Muscle layer of duodenum (tissue), 2 donors: Measurements from ENCODE around the gene HDAC5.

Experiments
- H3K27ac ChIP-seq: one replicate; pipeline ENCODE4 v1.7.0; 2013; ENCODE audit warnings: mild to moderate bottlenecking, low read length
- H3K27me3 ChIP-seq: one replicate; pipeline ENCODE4 v1.7.0; 2013; ENCODE audit warnings: low read depth, mild to moderate bottlenecking, control low read depth, low read length
- H3K36me3 ChIP-seq, 2 donors: one replicate each; pipeline ENCODE4 v1.7.0; 2013; ENCODE audit warnings: low read length in 2 of 2, control low read depth in 1 of 2, mild to moderate bottlenecking in 1 of 2; ENCODE audit not compliant: insufficient read depth in 2 of 2, control insufficient read depth in 1 of 2
- H3K4me1 ChIP-seq, 2 donors: one replicate each; pipeline ENCODE4 v1.7.0; 2013; ENCODE audit warnings: low read length in 2 of 2, mild to moderate bottlenecking in 2 of 2, control low read depth in 1 of 2, moderate library complexity in 1 of 2; ENCODE audit not compliant: insufficient read depth in 2 of 2, control insufficient read depth in 1 of 2
- H3K4me3 ChIP-seq, 2 donors: one replicate each; pipeline ENCODE4 v1.7.0; 2013; ENCODE audit warnings: low read length in 2 of 2, low read depth in 1 of 2, mild to moderate bottlenecking in 1 of 2
- H3K9me3 ChIP-seq, 2 donors: one replicate each; pipeline ENCODE4 v1.7.0; 2013; ENCODE audit warnings: low read length in 2 of 2, control low read depth in 1 of 2, mild to moderate bottlenecking in 1 of 2; ENCODE audit not compliant: control insufficient read depth in 1 of 2
- donor health status: healthy.

Gene HDAC5

DNA sequence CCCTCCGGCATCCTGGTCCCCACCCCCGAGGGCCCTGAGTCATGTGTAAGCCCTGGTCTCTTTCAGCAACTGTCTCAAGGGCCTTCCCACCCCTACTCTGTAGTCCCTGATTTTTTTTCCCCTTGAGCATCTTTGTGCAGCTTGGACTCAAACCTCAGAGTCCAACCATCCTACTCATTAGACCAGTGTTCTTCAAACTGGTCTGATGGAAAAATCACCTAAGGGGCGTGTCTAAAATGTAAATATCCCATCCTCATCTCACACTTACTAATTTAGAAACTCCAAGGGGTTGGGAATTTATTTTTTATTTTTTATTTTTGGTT, 52.3 kb downstream of the HDAC5 start:
- peak overlapping the region; percentile 91 for H3K27ac ChIP-seq
- no peaks in the 10 kb centered on the region for H3K27me3 ChIP-seq
- peaks cover 11 to 22% of the 10 kb centered on the region in 2 donors for H3K4me1 ChIP-seq
- H3K36me3 ChIP-seq: peaks cover 9 to 29% of the 10 kb centered on the region in 2 donors
- peak overlapping the region; percentile 64 to 80 for H3K4me3 ChIP-seq
- H3K9me3 ChIP-seq: no peaks in the 10 kb centered on the region

DNA sequence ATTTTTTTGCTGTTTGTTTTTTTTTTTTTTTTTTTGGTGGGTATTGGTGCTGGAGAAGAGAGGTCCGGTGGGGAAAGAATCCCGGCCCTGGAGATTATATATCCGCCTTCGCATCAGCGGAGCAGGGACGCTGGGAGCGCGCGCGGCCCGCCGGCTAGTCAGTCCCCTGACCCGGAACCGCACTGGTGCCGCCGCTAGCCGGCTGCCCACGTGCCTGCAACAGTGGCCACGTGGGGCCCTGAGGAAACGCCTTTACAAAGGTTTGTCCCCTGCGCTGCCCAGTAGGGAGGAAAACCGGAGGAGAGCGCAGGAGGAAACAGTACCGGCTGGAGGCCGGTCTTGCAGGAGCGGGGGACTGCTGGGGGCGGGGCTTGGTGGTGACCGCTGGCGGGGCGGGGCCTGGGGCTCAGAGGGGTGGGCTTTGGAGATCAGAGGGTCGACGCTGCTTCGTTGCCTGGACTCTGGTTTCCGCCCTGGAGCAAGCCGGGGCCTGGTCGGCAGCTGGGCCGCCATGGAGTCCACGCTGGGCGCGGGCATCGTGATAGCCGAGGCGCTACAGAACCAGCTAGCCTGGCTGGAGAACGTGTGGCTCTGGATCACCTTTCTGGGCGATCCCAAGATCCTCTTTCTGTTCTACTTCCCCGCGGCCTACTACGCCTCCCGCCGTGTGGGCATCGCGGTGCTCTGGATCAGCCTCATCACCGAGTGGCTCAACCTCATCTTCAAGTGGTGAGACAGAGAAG, 52.8 kb downstream of the HDAC5 start, which contains the start of gene G6PC3:
TSS of gene G6PC3 (plus strand) at position 281 of the 743 bp plus-strand sequence. CDS start at position 512, 231 bp downstream.
- Histone ChIP-seq H3K4me3 (peak within 1 kb of the TSS; percentile 64 to 80), H3K4me1 (peaks cover 11 to 22% of the 10 kb centered on the region in 2 donors), H3K36me3 (peaks cover 5 to 27% of the 10 kb centered on the region in 2 donors), H3K9me3 (no peaks in the 10 kb centered on the region), H3K27me3 (no peaks in the 10 kb centered on the region), H3K27ac (peak within 1 kb of the TSS; percentile 91)

DNA sequence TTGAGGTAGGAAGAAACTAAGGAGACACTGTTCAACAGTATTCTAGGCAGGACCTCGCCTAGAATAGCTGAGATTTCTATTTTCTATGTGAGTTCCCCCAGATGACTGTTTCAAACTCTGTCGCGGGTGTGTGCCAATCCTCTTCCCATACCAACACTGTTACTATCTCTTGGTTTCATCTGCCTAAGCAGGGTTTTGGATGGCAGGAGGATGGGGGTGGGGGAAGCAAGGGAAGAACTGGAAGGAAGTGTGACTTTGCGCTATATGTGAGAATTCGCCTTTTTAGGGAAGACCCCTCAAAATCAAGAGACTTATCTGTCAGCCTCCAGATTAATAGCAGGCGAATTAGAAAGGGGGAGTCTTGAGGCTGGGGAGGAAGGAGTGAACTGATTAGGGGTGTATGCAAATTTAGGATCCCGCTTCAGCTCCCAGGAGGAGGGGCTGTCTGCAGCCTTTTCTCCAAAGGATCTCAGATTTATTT, 53.4 kb downstream of the HDAC5 start:
- peaks cover 11 to 26% of the 10 kb centered on the region in 2 donors for H3K4me1 ChIP-seq
- H3K4me3 ChIP-seq: peak overlapping the region; percentile 64 to 66
- peak overlapping the region; percentile 91 for H3K27ac ChIP-seq
- no peaks in the 10 kb centered on the region for H3K27me3 ChIP-seq
- no peaks in the 10 kb centered on the region for H3K9me3 ChIP-seq
- peaks cover 0 to 21% of the 10 kb centered on the region in 2 donors for H3K36me3 ChIP-seq

DNA sequence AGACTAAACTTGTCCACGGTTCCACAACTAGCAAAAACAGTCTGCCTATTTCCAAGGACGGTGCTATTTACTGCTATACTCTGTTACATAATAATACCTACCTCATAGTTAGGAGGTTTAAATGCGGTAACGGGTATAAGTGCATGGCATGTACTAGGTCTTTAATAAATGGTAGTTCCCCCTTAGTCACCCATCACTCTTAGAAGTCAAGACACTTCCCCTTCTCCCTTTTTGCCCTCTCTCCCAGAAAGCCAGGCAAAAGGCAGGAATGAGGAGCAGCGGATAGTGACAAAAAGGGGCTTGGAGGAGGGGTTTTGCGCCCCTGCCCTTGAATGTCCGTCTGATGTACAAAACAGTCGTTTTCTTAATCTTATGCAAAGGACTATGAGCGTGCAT, 55.9 kb downstream of the HDAC5 start:
- H3K27ac ChIP-seq: no peak overlapping the region

DNA sequence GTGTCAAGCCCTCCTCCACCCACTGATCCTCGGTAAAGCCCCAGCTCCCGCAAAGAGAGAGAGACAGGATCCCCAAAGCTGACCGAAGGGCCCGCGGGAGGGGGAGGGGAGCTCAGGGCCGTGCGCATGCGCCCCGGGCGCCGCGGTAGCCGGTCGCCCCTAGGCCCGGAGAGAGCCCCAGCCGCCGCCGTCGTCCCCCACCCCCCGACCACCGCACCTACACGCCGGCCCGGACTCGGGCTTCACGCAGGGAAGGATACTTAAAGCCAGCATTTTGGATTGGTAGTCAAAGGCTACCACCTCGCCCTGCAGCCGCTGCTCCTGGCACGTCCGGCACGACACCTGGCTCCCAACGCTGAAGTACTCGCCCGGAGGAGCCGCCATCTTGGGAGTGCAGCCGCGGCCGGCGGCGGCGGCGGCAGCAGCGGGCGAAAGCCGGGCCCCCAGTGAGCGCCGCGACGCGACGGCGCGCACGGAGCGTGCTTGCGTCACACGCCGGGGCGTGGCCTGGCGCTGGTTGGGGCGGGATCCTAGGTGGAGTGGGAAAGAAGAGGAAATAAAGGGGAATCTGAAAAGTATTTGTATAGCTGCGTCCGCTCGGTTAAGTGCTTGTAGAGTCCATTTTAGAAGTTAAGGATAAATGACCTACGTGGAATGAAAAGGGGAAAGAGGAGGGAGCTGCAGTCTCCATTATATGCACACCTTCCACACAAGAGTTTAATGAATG, 57.1 kb downstream of the HDAC5 start, which contains the start of gene LSM12:
TSS of gene LSM12 (minus strand) at position 468 of the 727 bp plus-strand sequence. CDS start at position 384, 84 bp downstream.
- Histone ChIP-seq H3K36me3 (peaks cover 15 to 20% of the 10 kb centered on the region in 2 donors), H3K27me3 (no peaks in the 10 kb centered on the region), H3K4me3 (peak within 1 kb of the TSS; percentile 77 to 90), H3K27ac (peak within 1 kb of the TSS; percentile 78), H3K4me1 (peaks cover 5 to 18% of the 10 kb centered on the region in 2 donors), H3K9me3 (no peaks in the 10 kb centered on the region)

More for the DNA sequence above, 55.9 kb downstream of the HDAC5 start:
- Histone ChIP-seq H3K4me3 (no peak overlapping the region), H3K9me3 (no peaks in the 10 kb centered on the region), H3K4me1 (peaks cover 11 to 26% of the 10 kb centered on the region in 2 donors), H3K36me3 (peaks cover 11 to 15% of the 10 kb centered on the region in 2 donors), H3K27me3 (no peaks in the 10 kb centered on the region)

DNA sequence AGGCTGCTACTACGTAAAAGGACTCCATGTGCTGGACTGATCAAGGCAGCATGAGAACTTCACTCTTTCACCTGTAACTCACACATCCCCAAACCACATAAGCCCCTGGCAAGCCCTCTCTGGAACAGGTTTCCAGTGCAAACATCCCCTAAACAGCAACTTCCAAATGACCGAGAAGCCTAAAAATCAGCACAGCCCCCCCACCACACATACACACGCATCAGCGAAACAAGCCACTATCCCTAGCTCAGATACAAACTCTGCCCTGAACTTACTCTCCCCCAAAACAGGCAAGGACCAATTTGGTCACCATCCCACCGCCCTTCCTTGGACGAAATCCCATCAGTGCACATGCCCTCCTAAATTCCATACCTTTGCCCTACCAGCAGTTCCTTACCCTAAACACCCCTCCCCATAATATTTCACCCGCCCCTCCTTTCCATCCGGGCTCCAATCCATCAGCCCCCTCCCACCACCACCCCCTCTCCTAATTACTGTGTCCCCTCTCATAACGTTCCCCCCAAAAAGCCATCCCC, 57.7 kb downstream of the HDAC5 start:
- Histone ChIP-seq H3K27ac (peak overlapping the region; percentile 78), H3K4me1 (peaks cover 4 to 13% of the 10 kb centered on the region in 2 donors), H3K36me3 (peaks cover 16 to 18% of the 10 kb centered on the region in 2 donors), H3K9me3 (no peaks in the 10 kb centered on the region), H3K27me3 (no peaks in the 10 kb centered on the region), H3K4me3 (peak overlapping the region; percentile 77 to 90)

DNA sequence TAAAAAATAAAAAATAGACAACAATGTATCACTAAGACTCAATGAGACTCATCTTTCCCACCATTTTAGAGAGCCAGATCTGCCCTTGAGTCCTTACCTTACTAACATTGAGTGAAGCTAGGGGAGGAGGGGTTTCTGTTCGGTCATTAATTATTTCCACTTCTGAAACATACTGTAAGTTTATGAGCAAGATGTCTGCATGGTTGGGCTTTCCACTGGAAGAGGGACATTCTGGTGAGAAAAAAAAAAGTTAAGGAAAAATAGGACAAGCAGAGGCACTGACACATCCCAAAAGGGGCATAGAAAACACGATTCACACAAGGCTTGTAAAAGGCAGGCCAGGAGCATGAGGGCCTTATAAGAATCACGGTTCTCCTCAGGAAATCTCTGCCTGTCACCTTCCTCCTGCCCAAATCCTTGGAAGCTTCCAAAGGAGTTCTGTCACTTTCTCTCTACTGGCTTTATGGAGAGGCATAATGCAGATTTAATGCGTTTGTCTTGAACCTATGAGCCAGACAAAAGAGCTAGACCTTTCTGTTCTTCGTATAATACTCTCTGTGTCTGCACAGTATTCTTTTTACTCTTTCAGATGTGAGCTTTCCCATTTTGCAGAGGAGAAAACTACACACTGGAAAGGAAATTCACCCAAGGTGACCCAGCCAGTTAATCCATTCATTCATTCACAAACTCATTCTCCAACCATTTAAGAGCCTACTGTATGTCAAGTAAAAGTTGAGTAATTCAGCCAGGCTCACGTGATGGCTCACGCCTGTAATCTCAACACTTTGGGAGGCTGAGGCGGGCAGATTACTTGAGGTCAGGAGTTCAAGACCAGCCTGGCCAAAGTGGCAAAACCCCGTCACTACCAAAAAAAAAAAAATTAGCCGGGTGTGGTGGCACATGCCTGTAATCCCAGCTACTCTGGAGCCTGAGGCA, 59.5 kb downstream of the HDAC5 start:
- Histone ChIP-seq H3K4me3 (no peak overlapping the region), H3K36me3 (peaks cover 19 to 22% of the 10 kb centered on the region in 2 donors)

DNA sequence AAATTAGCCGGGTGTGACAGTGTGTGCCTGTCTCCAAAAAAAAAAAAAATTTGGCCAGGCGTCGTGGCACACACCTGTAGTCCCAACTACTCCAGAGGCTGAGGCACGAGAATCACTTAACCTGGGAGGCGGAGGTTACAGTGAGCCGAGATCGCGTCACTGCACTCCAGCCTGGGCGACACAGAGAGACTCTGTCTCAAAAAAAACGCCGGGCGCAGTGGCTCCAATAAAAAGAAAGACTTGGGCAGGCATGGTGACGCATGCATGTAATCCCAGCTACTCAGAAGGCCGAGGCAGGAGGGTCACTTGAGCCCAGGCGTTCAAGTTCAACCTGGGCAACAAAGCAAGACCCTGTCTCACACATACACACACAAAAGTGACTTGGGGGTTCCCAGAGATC, 60.6 kb downstream of the HDAC5 start:
- Histone ChIP-seq H3K4me1 (peaks cover 0 to 9% of the 10 kb centered on the region in 2 donors), H3K27me3 (no peaks in the 10 kb centered on the region), H3K36me3 (peaks cover 19 to 26% of the 10 kb centered on the region in 2 donors), H3K9me3 (no peaks in the 10 kb centered on the region), H3K27ac (no peak overlapping the region), H3K4me3 (no peak overlapping the region)

More for the DNA sequence above, 59.5 kb downstream of the HDAC5 start:
- Histone ChIP-seq H3K4me1 (peaks cover 0 to 9% of the 10 kb centered on the region in 2 donors), H3K9me3 (no peaks in the 10 kb centered on the region), H3K27ac (no peak overlapping the region), H3K27me3 (no peaks in the 10 kb centered on the region)

DNA sequence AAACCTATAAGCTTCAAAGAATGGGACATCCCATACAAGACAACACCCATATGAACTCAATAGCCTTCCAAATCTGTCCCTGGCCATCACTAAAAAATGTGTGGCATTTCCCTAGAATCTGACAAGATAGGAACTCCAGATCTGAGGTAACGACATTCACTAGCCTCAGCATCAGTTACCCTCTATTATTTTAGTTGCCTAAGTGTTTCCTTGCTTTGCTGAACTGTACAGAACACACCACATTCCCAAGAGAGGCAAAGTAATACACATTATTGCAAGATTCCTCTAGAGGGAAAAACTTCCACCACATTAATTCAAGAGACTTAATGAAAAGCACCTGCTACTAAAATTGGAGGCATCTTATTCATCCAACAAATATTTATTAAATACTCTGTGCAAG, 62.0 kb downstream of the HDAC5 start:
- no peak overlapping the region for H3K27ac ChIP-seq

DNA sequence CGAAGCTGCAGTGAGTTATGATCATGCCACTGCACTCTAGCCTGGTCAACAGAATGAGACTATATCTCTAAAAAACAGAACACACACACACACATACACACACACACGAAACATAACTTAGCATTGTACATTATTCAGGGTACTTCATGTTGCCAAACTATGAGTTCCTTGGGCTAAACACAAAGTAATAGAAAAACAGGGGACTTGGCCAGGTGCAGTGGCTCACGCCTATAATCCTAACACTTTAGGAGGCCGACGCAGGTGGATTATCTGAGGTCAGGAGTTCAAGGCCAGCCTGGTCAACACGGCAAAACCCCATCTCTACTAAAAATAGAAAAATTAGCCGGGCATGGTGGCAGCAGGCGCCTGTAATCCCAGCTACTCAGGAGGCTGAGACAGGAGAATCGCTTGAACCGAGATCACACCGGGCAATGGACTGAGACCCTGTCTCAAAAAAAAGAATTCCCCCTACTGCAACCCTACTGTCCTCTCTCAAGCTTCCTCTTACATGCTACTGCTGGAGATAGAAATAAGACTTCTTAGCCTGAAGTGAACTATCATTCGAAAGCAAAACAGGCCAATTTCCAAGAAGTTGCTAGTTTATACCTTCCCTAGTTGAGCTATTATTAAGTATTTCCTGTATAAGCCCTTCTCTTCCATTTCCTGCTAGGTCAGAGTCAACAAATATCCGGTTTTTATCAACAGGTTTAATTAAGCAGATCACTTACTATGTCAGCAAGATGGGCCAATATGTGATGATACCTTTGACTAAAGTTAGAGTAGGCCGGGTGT, 64.1 kb downstream of the HDAC5 start:
- Histone ChIP-seq H3K36me3 (peaks cover 19 to 21% of the 10 kb centered on the region in 2 donors), H3K27me3 (no peaks in the 10 kb centered on the region), H3K27ac (no peak overlapping the region), H3K9me3 (no peaks in the 10 kb centered on the region), H3K4me1 (no peaks in the 10 kb centered on the region), H3K4me3 (no peak overlapping the region)

More for the DNA sequence above, 62.0 kb downstream of the HDAC5 start:
- H3K36me3 ChIP-seq: peaks cover 19 to 26% of the 10 kb centered on the region in 2 donors
- no peaks in the 10 kb centered on the region for H3K9me3 ChIP-seq
- H3K4me1 ChIP-seq: peaks cover 0 to 4% of the 10 kb centered on the region in 2 donors
- H3K4me3 ChIP-seq: no peak overlapping the region
- H3K27me3 ChIP-seq: no peaks in the 10 kb centered on the region
